Duodenal mucosa (tissue), 2 donors: ENCODE measurements around the gene DDC.
"Not testable (repeated sequence)": the region's sequence is repeated elsewhere in the genome, so short reads cannot be mapped to it uniquely, and the experiment has no call there.

Experiments used
- H3K27ac ChIP-seq: one replicate; pipeline ENCODE4 v1.7.0; 2013; ENCODE audit warnings: low read depth, low read length
- H3K27me3 ChIP-seq, 2 donors: one replicate each; pipeline ENCODE4 v1.7.0; 2013; ENCODE audit warnings: low read length in 2 of 2, control low read depth in 1 of 2; ENCODE audit not compliant: insufficient read depth in 2 of 2, control insufficient read depth in 1 of 2
- H3K36me3 ChIP-seq, 2 donors: one replicate each; pipeline ENCODE4 v1.7.0; 2013; ENCODE audit warnings: low read length in 2 of 2, control low read depth in 1 of 2; ENCODE audit not compliant: insufficient read depth in 2 of 2, control insufficient read depth in 1 of 2
- H3K4me1 ChIP-seq, 2 donors: one replicate each; pipeline ENCODE4 v1.7.0; 2013; ENCODE audit warnings: low read length in 2 of 2, control low read depth in 1 of 2; ENCODE audit not compliant: insufficient read depth in 2 of 2, control insufficient read depth in 1 of 2
- H3K4me3 ChIP-seq, 2 donors: one replicate each; pipeline ENCODE4 v1.7.0; 2013; ENCODE audit warnings: low read length in 2 of 2, low read depth in 1 of 2
- H3K9ac ChIP-seq, 2 donors: one replicate each; pipeline ENCODE4 v1.7.0; 2013; ENCODE audit warnings: low read length in 2 of 2, low read depth in 1 of 2
- H3K9me3 ChIP-seq, 2 donors: one replicate each; pipeline ENCODE4 v1.7.0; 2013; ENCODE audit warnings: low read length in 2 of 2, control low read depth in 1 of 2; ENCODE audit not compliant: control insufficient read depth in 1 of 2

The DDC gene

DNA sequence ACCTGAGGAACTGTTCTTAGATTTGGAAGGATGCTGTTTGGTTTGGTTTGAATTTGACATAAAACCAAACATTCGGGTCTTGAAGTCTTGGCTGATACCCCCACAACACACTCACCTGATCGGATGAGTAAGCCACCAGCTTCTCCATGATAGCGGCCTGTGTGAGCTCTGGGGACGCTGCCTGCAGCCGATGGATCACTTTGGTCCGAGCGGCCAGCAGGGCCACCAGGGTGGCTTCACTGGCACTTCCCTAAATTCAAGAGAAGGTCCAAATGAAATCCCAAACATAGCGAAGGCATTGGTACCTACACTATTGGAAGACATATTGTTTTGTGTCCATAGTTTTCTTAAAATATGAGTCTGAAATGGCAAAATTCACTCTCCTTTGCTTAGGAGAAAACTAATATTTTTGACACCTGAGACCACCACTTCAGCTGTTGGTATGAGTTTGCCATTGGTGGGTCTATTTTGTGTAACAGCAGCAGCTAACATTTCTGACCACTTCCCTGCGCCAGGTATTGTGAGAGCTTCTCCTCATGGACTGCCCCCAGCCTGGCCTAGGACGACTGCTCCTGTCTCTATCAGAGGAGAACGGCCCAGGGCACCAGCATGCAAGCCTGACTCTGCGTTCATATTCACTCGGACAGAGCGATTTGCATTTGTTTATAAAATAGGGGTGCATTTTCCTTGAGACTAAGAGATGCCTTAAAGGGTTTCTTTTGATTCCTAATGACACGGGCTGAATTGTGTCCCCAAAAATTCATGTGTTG, 35.9 kb downstream of the DDC start:
- Histone ChIP-seq H3K36me3 (peaks cover 0 to 13% of the 10 kb centered on the region in 2 donors), H3K27me3 (no peaks in the 10 kb centered on the region), H3K4me3 (no peak overlapping the region), H3K27ac (no peak overlapping the region), H3K9me3 (no peaks in the 10 kb centered on the region), H3K4me1 (peaks cover 24 to 37% of the 10 kb centered on the region in 2 donors), H3K9ac (no peak overlapping the region)

DNA sequence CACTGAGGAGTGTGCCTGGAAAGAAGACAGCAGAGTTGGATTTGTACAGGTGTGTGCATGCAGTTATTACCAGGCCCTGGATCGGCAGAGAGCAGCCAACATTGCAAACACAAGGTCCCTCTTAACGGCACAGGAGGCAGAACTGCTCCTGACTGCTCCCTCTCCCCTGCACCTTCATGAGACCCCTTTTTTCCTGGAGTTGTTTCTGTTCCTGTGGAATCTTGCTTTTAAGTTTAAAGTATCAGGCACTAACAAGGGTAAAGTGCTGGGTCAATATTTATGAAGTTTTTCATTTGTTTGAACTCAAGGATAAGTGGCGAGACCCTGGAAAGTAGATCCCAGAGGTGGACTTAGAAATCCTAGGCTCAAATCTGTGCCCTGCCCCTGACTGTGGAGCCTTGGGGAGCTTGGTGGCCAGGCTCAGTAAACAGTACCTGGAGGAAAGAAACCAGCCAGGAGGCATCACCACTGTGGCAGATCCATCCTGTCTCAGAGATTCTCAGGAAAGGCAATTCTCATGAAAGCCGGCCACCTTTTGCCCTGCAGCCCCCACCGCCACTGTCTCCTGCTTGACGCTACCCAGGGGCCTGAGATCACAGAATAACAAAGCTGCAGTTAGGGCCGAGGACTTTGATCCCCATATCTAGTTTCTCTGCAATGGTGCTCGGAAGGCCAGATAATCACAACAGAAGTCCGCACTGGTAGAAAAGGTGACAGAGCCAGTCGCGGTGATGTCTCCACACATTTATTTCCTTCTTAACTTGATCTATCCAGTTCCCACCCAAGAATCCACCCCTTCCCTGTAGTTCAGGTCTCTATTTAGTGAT, 36.7 kb downstream of the DDC start:
- no peak overlapping the region for H3K9ac ChIP-seq
- no peaks in the 10 kb centered on the region for H3K9me3 ChIP-seq

DNA sequence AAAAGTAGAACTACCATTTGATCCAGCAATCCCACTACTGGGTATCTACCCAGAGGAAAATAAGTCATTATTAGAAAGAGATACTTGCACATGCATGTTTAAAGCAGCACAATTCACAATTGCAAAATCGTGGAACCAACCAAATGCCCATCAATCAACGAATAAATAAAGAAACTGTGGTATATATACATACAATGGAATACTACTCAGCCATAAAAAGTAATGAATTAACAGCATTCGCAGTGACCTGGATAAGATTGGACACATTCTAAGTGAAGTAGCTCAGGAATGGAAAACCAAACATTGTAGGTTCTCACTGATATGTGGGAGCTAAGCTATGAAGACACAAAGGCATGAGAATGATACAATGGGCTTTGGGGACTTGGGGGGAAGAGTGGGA, 45.9 kb downstream of the DDC start:
- H3K9me3 ChIP-seq, H3K9ac ChIP-seq, H3K27me3 ChIP-seq, H3K27ac ChIP-seq, H3K4me3 ChIP-seq, H3K4me1 ChIP-seq: not testable (repeated sequence)
- H3K36me3 ChIP-seq = peaks cover 0 to 14% of the 10 kb centered on the region in 2 donors

More for the DNA sequence above, 36.7 kb downstream of the DDC start:
- Histone ChIP-seq H3K4me1 (peaks cover 24 to 34% of the 10 kb centered on the region in 2 donors), H3K27ac (no peak overlapping the region), H3K4me3 (no peak overlapping the region), H3K36me3 (peaks cover 0 to 13% of the 10 kb centered on the region in 2 donors), H3K27me3 (no peaks in the 10 kb centered on the region)

DNA sequence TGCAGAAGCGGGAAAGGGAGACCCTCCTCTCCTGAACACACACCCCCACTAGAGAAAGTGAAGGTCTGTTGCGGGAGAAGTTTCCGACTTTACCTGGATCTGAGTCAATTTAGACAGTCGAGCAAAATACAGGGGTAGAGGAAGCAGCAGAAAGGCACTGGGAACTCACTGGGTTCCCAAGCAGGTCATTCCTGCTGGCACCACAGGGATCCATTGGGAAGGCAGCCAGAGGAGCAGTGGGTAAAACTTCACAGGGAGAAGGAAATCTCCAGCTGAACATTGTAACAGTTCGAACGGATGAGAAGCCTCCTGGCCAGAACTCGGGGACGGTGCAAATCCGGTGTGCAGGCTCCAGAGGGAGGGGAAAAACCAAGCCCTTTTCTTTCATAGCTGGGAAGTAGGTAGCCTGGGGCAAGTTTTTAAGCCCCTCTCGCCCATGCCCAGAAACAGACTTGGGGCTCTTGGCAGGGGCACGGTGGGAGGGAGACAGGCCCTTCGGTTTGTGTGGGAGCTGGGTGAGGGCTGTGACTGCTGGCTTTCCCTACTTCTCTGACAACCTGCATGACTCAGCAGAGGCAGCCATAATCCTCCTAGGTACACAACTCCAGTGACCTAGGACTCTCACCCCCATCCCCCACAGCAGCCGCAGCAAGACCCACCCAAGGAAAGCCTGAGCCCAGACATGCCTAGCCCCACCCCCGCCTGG, 51.9 kb downstream of the DDC start:
- peaks cover 5 to 7% of the 10 kb centered on the region in 2 donors for H3K36me3 ChIP-seq
- peaks cover 0 to 5% of the 10 kb centered on the region in 2 donors for H3K9me3 ChIP-seq
- H3K4me3 ChIP-seq = no peak overlapping the region
- no peak overlapping the region for H3K9ac ChIP-seq
- no peaks in the 10 kb centered on the region for H3K4me1 ChIP-seq
- H3K27ac ChIP-seq = no peak overlapping the region
- H3K27me3 ChIP-seq = no peaks in the 10 kb centered on the region

DNA sequence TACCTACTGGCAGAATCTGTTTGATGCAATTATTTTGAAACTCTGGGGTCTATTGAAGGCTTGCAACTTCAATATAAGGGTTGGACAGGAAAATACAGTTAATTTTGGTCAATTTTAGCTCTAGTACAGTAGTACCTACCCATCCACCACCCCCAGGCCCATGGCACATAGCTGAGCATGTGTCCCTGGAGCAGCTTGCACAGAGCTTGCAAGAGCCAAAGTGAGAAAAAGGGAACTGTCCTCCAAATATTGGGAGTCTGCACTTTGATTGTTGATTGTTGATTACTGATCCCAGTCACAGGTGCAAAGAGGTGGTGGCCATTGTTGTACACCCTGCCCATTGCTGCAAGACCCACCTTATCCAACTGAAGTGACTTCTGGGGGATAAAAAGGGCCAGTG, 52.8 kb downstream of the DDC start:
- Histone ChIP-seq H3K9ac (no peak overlapping the region), H3K9me3 (peaks cover 0 to 4% of the 10 kb centered on the region in 2 donors), H3K4me3 (no peak overlapping the region), H3K27me3 (no peaks in the 10 kb centered on the region), H3K36me3 (peaks cover 5 to 15% of the 10 kb centered on the region in 2 donors), H3K4me1 (no peaks in the 10 kb centered on the region), H3K27ac (no peak overlapping the region)

DNA sequence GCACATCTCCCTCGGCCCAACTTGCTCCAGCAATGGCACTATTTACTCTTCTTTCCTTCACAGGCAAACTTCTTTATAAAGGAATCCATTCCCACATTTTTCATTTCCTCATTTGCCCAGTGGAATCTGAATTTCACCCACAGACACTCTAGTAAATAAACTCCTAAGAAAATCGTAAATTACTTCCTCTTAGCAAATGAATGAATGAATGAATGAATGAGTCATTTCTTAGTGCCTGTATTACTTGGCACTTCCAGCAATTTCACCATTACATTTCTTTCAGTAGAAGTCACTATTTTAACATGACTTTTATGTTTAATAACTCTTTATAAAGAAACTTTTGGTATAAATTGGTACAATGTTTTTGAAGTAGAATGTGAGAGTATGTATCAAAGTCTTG, 55.7 kb downstream of the DDC start:
- Histone ChIP-seq H3K4me3 (no peak overlapping the region), H3K9ac (no peak overlapping the region), H3K27me3 (no peaks in the 10 kb centered on the region), H3K27ac (no peak overlapping the region), H3K36me3 (peaks cover 5 to 24% of the 10 kb centered on the region in 2 donors), H3K9me3 (no peaks in the 10 kb centered on the region), H3K4me1 (no peaks in the 10 kb centered on the region)

DNA sequence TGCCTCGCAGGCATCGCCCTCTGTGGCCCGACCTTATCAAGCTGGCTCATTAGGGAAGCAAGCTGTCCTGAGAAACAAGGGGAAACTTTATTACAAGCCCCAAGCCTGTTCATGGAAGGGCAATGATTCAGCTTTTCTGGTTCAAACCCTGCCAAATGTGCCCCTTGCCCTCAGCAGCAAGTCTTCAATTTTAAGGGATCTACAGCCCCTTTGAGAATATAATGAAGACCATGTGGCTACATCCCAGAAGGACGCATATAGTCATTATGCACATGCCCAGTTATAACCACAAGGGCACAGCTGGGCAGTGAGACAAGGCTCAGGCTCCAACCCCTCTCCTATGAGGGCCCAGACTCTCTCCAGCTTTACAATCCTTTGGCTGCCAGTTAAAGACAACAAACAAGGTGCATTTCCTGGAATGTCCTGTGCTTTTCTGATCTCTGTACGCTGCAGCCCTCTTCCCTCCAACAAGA, 56.7 kb downstream of the DDC start:
- Histone ChIP-seq H3K36me3 (peaks cover 5 to 24% of the 10 kb centered on the region in 2 donors), H3K27me3 (no peaks in the 10 kb centered on the region), H3K9ac (no peak overlapping the region), H3K4me1 (no peaks in the 10 kb centered on the region), H3K9me3 (no peaks in the 10 kb centered on the region), H3K4me3 (no peak overlapping the region), H3K27ac (no peak overlapping the region)

DNA sequence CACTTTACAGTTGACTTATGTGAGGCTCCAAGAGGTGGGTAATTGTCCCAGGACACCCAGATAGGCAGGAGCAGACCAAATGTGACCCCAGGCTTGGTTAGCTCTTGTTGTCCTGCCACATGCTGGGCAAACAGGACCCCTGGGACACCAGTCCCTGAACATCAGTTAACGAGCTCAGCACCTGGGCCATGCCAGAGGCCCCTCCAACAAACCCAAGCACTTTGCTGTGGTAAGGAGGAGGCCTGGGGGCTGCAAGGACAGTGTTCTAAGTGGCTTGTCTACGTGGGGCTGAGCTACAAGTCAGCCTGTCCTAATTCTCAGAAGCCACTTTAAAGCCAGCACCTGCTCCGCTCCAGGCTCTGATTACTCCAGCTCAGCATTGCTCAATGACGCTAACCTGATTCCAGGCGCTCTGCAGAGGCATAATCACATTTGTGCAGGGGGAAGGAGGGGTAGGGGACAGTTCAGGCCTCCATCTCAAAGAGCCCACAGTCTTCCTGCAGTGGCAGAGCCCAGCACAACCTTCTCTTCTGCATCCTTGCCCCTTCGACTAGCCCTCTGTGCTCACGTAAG, 57.2 kb downstream of the DDC start:
- no peaks in the 10 kb centered on the region for H3K9me3 ChIP-seq
- H3K9ac ChIP-seq = no peak overlapping the region
- peaks cover 5 to 28% of the 10 kb centered on the region in 2 donors for H3K36me3 ChIP-seq
- no peak overlapping the region for H3K27ac ChIP-seq
- no peak overlapping the region for H3K4me3 ChIP-seq
- H3K4me1 ChIP-seq = no peaks in the 10 kb centered on the region
- H3K27me3 ChIP-seq = no peaks in the 10 kb centered on the region

DNA sequence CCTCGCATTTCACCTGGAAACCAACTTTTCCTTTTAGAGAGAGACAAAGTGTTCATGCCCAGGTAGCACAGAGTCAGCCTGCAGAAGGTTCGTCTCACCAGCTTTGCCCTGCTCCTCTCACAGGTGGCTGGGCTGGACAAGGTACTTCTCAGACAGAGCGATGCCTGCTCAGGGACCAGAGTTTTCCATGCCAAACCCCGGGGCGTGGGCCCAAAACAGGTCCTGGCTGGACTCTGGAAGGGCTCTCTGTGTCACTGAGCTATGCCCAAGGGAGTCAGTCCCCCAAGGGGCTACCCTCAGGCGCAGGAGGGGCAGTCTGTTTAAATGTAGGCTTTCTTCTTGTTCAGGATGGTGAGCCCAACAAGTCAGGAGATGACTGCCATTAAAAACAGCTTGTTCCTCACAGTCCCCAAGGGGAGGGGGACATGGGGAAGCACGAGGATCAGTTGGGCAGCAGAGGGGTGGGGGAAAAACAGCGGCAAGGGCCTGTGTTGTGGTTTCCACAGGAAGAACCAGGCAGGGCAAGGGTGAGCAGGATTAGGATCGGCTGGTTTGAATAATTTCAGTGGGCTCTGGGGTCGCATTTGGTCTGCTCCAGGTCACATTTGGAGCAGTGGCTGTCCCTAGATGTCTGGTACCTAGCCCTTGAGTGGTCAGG, 59.5 kb downstream of the DDC start:
- Histone ChIP-seq H3K27ac (no peak overlapping the region), H3K27me3 (no peaks in the 10 kb centered on the region)

More for the DNA sequence above, 59.5 kb downstream of the DDC start:
- Histone ChIP-seq H3K36me3 (peaks cover 0 to 37% of the 10 kb centered on the region in 2 donors), H3K9me3 (no peaks in the 10 kb centered on the region), H3K4me3 (no peak overlapping the region), H3K9ac (no peak overlapping the region), H3K4me1 (no peaks in the 10 kb centered on the region)
